ENCODE results near the gene CALCOCO1.

Gene CALCOCO1

GRCh38 chr12:53754633-53755264 lies 27.5 kb upstream of the CALCOCO1 start:
- DNase-seq, result peak; percentile 48
- in situ Hi-C loops (cut with MboI; ENCODE audit: low pct_unique_long_range_greater_than_20kb, low sequenced_read_pairs), result no loop called here

- in situ Hi-C loops (cut with MboI; ENCODE audit: low pct_unique_long_range_greater_than_20kb, low sequenced_read_pairs), result no loop called here
- peak; percentile 28 for DNase-seq
These were observed 26.9 kb upstream of the CALCOCO1 start for GRCh38 chr12:53754188-53754585.

GRCh38 chr12:53752621-53753020 lies 25.4 kb upstream of the CALCOCO1 start:
- DNase-seq, result peak; percentile 9
- in situ Hi-C loops (cut with MboI; ENCODE audit: low pct_unique_long_range_greater_than_20kb, low sequenced_read_pairs), result no loop called here

- DNase-seq, result no peak
- in situ Hi-C loops (cut with MboI; ENCODE audit: low pct_unique_long_range_greater_than_20kb, low sequenced_read_pairs), result no loop called here
These were observed 24.9 kb upstream of the CALCOCO1 start for GRCh38 chr12:53752192-53752601.

- in situ Hi-C loops (cut with MboI; ENCODE audit: low pct_unique_long_range_greater_than_20kb, low sequenced_read_pairs), result no loop called here
- peak; percentile 91 for DNase-seq
These were observed 24.3 kb upstream of the CALCOCO1 start, which contains the start of gene CISTR for GRCh38 chr12:53751336-53752191. TSS of gene CISTR (minus strand) at chr12:53751979.

- peak; percentile 76 for DNase-seq
- in situ Hi-C loops (cut with MboI; ENCODE audit: low pct_unique_long_range_greater_than_20kb, low sequenced_read_pairs), result no loop called here
These were observed 23.6 kb upstream of the CALCOCO1 start for GRCh38 chr12:53750812-53751335.

GRCh38 chr12:53749986-53750811 lies 22.9 kb upstream of the CALCOCO1 start:
- DNase-seq, result no peak
- in situ Hi-C loops (cut with MboI; ENCODE audit: low pct_unique_long_range_greater_than_20kb, low sequenced_read_pairs), result no loop called here

- in situ Hi-C loops (cut with MboI; ENCODE audit: low pct_unique_long_range_greater_than_20kb, low sequenced_read_pairs), result no loop called here
- no peak for DNase-seq
These were observed 21.0 kb upstream of the CALCOCO1 start for GRCh38 chr12:53748072-53748840.

- DNase-seq, result no peak
- in situ Hi-C loops (cut with MboI; ENCODE audit: low pct_unique_long_range_greater_than_20kb, low sequenced_read_pairs), result no loop called here
These were observed 19.8 kb upstream of the CALCOCO1 start for GRCh38 chr12:53747095-53747494.

- peak; percentile 90 for DNase-seq
- in situ Hi-C loops (cut with MboI; ENCODE audit: low pct_unique_long_range_greater_than_20kb, low sequenced_read_pairs), result no loop called here
These were observed 19.4 kb upstream of the CALCOCO1 start for GRCh38 chr12:53746592-53747092.

- no peak for DNase-seq
- in situ Hi-C loops (cut with MboI; ENCODE audit: low pct_unique_long_range_greater_than_20kb, low sequenced_read_pairs), result no loop called here
These were observed 17.5 kb upstream of the CALCOCO1 start for GRCh38 chr12:53744751-53745150.

GRCh38 chr12:53744130-53744441 lies 16.8 kb upstream of the CALCOCO1 start:
- in situ Hi-C loops (cut with MboI; ENCODE audit: low pct_unique_long_range_greater_than_20kb, low sequenced_read_pairs), result no loop called here

GRCh38 chr12:53743266-53744129 lies 16.2 kb upstream of the CALCOCO1 start:
- in situ Hi-C loops (cut with MboI; ENCODE audit: low pct_unique_long_range_greater_than_20kb, low sequenced_read_pairs), result no loop called here

More at GRCh38 chr12:53744130-53744441, 16.8 kb upstream of the CALCOCO1 start:
- no peak for DNase-seq

GRCh38 chr12:53740130-53740491 lies 12.9 kb upstream of the CALCOCO1 start:
- no peak for DNase-seq
- in situ Hi-C loops (cut with MboI; ENCODE audit: low pct_unique_long_range_greater_than_20kb, low sequenced_read_pairs), result no loop called here

More at GRCh38 chr12:53743266-53744129, 16.2 kb upstream of the CALCOCO1 start:
- DNase-seq, result peak; percentile 89

- in situ Hi-C loops (cut with MboI; ENCODE audit: low pct_unique_long_range_greater_than_20kb, low sequenced_read_pairs), result no loop called here
- DNase-seq, result no peak
These were observed 12.2 kb upstream of the CALCOCO1 start for GRCh38 chr12:53739214-53740129.

- DNase-seq, result no peak
These were observed 11.4 kb upstream of the CALCOCO1 start for GRCh38 chr12:53738406-53739213.

More at GRCh38 chr12:53738406-53739213, 11.4 kb upstream of the CALCOCO1 start:
- in situ Hi-C loops (cut with MboI; ENCODE audit: low pct_unique_long_range_greater_than_20kb, low sequenced_read_pairs), result no loop called here
